Lung (tissue), 12 donors: Measurements from ENCODE around the gene DRC7. TPM values are rescaled to one million over a fixed set of nuclear protein-coding genes. Genes with fewer than 3 reads are reported as not detected.

Source experiments
- ATAC-seq: fragments of 200-7000 bp; cut with Tn5 transposase; one replicate; pipeline ENCODE4 v1.9.1; 2020; ENCODE audit warnings: moderate number of reproducible peaks; ENCODE audit not compliant: insufficient read depth, low FRiP score
- DNase-seq, 3 donors: peaks; one replicate each; pipeline ENCODE4 v3.0.0-alpha.2; 2013 to 2017
- H3K27ac ChIP-seq, 2 donors: one replicate each; pipeline ENCODE4 v1.5.1; 2013; ENCODE audit warnings: mild to moderate bottlenecking in 2 of 2, moderate library complexity in 2 of 2, control low read depth in 1 of 2, inconsistent platforms in 1 of 2, low read depth in 1 of 2, low read length in 1 of 2
- H3K27me3 ChIP-seq, 3 donors: one replicate each; pipeline ENCODE4 v1.5.1; 2013; ENCODE audit warnings: low read length in 2 of 3; ENCODE audit not compliant: control insufficient read depth in 3 of 3, insufficient read depth in 3 of 3
- H3K36me3 ChIP-seq, 4 donors: one replicate each; pipeline ENCODE4 v1.5.1; 2013; ENCODE audit warnings: low read length in 4 of 4, mild to moderate bottlenecking in 1 of 4, moderate library complexity in 1 of 4; ENCODE audit not compliant: control insufficient read depth in 4 of 4, insufficient read depth in 4 of 4
- H3K4me1 ChIP-seq, 5 donors: one replicate each; pipeline ENCODE4 v1.5.1; 2013; ENCODE audit warnings: low read length in 5 of 5, mild to moderate bottlenecking in 2 of 5, moderate library complexity in 1 of 5; ENCODE audit not compliant: control insufficient read depth in 5 of 5, insufficient read depth in 5 of 5
- H3K4me3 ChIP-seq: one replicate; pipeline ENCODE4 v1.5.1; 2013; ENCODE audit warnings: mild to moderate bottlenecking, control low read depth, moderate library complexity
- H3K9ac ChIP-seq, 2 donors: one replicate each; pipeline ENCODE4 v1.5.1; 2013; ENCODE audit warnings: low read length in 2 of 2, control low read depth in 1 of 2; ENCODE audit not compliant: insufficient read depth in 1 of 2
- H3K9me3 ChIP-seq, 4 donors: one replicate each; pipeline ENCODE4 v1.5.1; 2013; ENCODE audit warnings: low read length in 3 of 4, mild to moderate bottlenecking in 1 of 4, moderate library complexity in 1 of 4; ENCODE audit not compliant: control insufficient read depth in 4 of 4, insufficient read depth in 3 of 4
- WGBS, 2 donors: extraction: QIAGEN DNeasy Blood & Tissue Kit; methylation state at CpG; one replicate each; pipeline ENCODE4 v1.1.7; 2013; 5-methylcytosine and 5-hydroxymethylcytosine counted together
- polyA plus RNA-seq, 2 donors: library from polyadenylated mRNA; stranded (reverse); fragments of 200-250 nt; gene quantifications; one replicate each; pipeline ENCODE4 v1.2.1, GENCODE V29; 2013
- total RNA-seq, 2 donors: library from RNA; depleted of rRNA in 1 of 2; stranded (reverse); fragments of >200 nt in 1 of 2; gene quantifications; one replicate each; pipeline ENCODE4 v1.2.1, GENCODE V29; 2014 to 2021
- TF ChIP-seq, protein P1 (sequence below): IDR thresholded peaks from 2 replicates; pipeline ENCODE4 v1.5.1; 2012; ENCODE audit warnings: mild to moderate bottlenecking; ENCODE audit errors: control extremely low read depth, extremely low read depth
- donor health status: control.
- donor health status: control.
- donor health status: Bipolar disorder and iron deficiency.
- donor health status: healthy.
- donor health status: DM: yes; HTN: yes; CAD: no.

The DRC7 gene
- total and polyA plus RNA-seq, 4 donors = 2.5 to 10.9 (median 6.4) TPM

DNA sequence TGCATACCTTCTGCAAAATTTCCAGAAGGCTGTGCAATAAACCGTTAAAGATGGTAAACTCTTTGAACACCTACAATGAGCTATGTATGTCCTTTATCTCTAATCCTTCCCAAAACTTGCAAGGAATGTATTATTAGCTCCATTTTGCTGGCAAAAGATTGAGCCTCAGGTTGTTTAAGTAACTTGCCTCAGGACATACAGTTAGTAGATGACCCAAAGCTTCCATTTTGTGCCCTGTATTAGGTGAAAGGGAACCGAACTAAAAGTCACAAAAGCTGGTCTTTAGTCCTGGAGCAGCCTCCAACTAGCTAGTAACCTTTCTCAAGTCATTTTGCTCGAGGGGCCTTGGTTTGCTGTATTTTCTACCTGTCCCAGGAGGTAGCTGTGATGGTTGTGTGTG is 22.2 kb upstream of the DRC7 start:
- no peak overlapping the region for H3K4me3 ChIP-seq
- no peaks in the 10 kb centered on the region for H3K4me1 ChIP-seq
- no peaks in the 10 kb centered on the region for H3K36me3 ChIP-seq
- H3K27ac ChIP-seq = no peak overlapping the region
- TF ChIP-seq, protein P1, sequence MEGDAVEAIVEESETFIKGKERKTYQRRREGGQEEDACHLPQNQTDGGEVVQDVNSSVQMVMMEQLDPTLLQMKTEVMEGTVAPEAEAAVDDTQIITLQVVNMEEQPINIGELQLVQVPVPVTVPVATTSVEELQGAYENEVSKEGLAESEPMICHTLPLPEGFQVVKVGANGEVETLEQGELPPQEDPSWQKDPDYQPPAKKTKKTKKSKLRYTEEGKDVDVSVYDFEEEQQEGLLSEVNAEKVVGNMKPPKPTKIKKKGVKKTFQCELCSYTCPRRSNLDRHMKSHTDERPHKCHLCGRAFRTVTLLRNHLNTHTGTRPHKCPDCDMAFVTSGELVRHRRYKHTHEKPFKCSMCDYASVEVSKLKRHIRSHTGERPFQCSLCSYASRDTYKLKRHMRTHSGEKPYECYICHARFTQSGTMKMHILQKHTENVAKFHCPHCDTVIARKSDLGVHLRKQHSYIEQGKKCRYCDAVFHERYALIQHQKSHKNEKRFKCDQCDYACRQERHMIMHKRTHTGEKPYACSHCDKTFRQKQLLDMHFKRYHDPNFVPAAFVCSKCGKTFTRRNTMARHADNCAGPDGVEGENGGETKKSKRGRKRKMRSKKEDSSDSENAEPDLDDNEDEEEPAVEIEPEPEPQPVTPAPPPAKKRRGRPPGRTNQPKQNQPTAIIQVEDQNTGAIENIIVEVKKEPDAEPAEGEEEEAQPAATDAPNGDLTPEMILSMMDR = no peak
- H3K9ac ChIP-seq = no peak overlapping the region
- H3K9me3 ChIP-seq = no peaks in the 10 kb centered on the region
- WGBS, 2 donors = 72 to 86% methylated on average over 3 of the region's 3 CpGs
- DNase-seq = no peak
- peaks cover 0 to 2% (median 0%) of the 10 kb centered on the region in 3 donors for H3K27me3 ChIP-seq
- ATAC-seq = no peak

DNA sequence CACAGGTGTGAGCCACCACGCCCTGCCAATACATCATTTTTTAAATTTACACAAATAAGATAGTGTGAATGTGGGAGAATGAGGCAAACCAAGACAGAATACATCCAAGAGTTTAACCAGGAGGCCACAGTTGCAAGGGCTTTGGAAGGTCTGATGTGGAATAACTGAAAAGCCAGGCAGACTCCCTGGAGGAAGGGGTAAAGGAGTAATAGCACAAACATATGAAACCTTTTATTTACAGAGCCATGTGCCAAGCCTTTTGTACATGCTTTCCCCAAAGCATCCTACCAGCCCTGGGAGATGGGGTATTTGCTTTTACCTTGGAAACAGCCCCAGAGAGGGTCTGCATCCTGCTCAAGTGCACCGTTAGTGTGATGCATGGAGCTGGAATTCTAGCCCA is 21.8 kb upstream of the DRC7 start:
- H3K36me3 ChIP-seq = no peaks in the 10 kb centered on the region
- 91 to 98% methylated on average over 2 of the region's 2 CpGs for WGBS, 2 donors
- no peak overlapping the region for H3K9ac ChIP-seq
- no peak overlapping the region for H3K27ac ChIP-seq
- H3K4me3 ChIP-seq = no peak overlapping the region
- no peaks in the 10 kb centered on the region for H3K9me3 ChIP-seq
- ATAC-seq (no peak), DNase-seq (no peak)
- H3K27me3 ChIP-seq = peaks cover 0 to 2% (median 0%) of the 10 kb centered on the region in 3 donors
- peaks cover 0 to under 1% (median 0%) of the 10 kb centered on the region in 5 donors for H3K4me1 ChIP-seq
- TF ChIP-seq, protein P1 = no peak

DNA sequence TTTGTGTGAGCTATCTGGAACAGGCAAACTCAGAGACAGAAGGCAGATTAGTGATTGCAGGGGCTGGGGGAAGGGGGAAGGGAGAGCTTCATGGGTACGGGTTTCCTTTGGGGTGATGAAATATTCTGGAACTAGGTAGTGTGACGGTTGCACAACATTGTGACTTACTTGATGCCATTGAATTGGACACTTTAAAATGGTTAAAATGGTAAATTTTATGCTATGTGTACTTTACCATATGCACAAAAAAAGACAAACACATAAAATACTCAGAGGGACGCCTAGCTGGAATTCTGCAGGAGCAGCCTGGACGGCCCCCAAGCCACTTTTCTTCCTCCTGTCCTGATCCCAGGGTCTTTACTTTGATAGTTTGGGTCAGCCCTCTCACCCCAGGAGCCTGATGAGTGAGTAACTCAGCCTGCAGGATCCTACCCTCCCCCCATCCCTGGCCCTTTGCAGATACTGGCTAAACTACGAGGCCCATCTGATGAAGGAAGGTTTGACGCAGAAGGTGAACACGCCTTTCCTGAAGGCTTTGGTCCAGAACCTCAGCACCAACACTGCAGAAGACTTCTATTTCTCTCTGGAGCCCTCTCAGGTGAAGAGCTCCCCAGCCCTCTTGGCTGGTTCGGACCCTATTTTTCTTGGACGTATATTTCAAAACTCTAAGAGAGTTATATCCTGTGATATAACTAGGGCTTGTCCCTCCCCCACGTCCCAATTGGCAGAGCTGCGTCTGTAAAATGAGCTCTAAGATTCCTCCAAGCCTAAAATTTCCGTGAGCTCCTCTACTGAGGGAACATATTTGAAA is 18.7 kb upstream of the DRC7 start:
- WGBS, 2 donors = 38 to 52% methylated on average over 12 of the region's 12 CpGs
- no peak for ATAC-seq
- no peak overlapping the region for H3K27ac ChIP-seq

More for the DNA sequence above, 18.7 kb upstream of the DRC7 start:
- no peak overlapping the region for H3K9ac ChIP-seq
- TF ChIP-seq, protein P1 = no peak
- peaks cover 0 to 1% (median 0%) of the 10 kb centered on the region in 5 donors for H3K4me1 ChIP-seq
- DNase-seq = peak in 1 of 3 donors; percentile 39
- H3K36me3 ChIP-seq = no peaks in the 10 kb centered on the region
- no peak overlapping the region for H3K4me3 ChIP-seq
- H3K27me3 ChIP-seq = peaks cover 0 to 2% (median 0%) of the 10 kb centered on the region in 3 donors
- H3K9me3 ChIP-seq = no peaks in the 10 kb centered on the region
